ENCODE results near the gene MLX.
A peak's percentile ranks its signal among the peaks of the same experiment; 100 is the strongest.
"Not testable (repeated sequence)": the region's sequence is repeated elsewhere in the genome, so short reads cannot be mapped to it uniquely, and the experiment has no call there.

MLX gene

DNA sequence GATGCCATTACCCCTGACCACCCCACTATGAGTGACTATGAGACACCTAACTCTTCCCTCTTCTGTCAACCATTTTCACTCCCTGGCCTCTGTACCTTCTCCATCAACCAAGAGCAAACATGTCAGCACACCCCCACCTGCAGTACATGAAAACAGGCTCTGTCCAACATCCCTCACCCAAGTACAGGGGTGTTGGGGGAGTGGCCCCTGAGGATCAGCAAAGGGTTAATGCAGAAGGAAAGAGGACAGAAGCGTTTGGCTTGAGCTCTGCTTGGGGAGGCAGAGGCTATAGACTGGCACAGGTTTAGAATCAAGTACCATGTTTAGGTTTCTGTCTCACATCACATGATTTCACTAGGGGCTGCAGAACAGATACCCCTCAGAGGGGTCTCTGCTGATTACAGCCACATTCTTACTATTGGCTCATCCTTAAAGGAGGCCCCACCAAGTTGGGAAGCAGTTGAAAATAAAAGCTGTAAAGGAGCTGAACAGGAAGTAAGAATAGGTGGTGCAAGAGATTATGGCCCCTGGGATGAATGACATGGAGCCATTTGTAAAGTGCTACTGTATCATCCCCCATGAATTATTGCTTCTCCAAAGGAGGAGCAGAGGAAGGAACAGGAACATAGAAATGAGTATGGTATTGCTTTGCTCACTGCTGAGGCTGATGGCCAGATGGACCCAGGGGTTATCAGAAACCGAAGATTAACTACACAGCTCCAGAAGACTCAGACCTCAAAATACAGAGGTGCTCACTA, 13.1 kb downstream of the MLX start:
- no peak for DNase-seq (ENCODE audit: low spot score)

GRCh38 chr17:42581744-42582270, 14.9 kb downstream of the MLX start:
- no peak for DNase-seq (ENCODE audit: low spot score)

DNA sequence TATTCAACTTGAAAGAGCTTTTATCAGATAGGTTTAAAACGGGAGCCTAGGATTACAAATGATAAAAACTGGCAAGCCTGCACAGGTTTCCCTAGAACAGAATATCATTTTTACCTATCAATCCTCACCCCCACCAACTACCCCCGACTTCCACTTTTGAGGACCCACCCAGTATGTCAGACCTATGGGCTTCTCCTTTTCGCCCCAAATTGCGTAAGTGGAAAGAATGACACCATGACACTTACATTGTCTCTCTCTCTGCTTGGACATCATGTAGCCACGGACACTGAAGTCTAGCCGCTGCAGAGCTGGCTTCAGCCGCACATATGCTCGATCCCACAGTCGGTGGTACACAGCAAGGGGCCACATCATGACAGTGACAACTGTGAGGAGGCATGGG, 18.0 kb downstream of the MLX start:
- no peak for DNase-seq (ENCODE audit: low spot score)

GRCh38 chr17:42585353-42585752, 18.5 kb downstream of the MLX start:
- no peak for DNase-seq (ENCODE audit: low spot score)

- DNase-seq (ENCODE audit: low spot score) = no peak
These were observed 19.8 kb downstream of the MLX start for GRCh38 chr17:42586514-42587230.

GRCh38 chr17:42590886-42591285, 24.0 kb downstream of the MLX start:
- no peak for DNase-seq (ENCODE audit: low spot score)

GRCh38 chr17:42591411-42591810, 24.5 kb downstream of the MLX start:
- DNase-seq (ENCODE audit: low spot score) = no peak

GRCh38 chr17:42596386-42596785, 29.5 kb downstream of the MLX start:
- no peak for DNase-seq (ENCODE audit: low spot score)

DNA sequence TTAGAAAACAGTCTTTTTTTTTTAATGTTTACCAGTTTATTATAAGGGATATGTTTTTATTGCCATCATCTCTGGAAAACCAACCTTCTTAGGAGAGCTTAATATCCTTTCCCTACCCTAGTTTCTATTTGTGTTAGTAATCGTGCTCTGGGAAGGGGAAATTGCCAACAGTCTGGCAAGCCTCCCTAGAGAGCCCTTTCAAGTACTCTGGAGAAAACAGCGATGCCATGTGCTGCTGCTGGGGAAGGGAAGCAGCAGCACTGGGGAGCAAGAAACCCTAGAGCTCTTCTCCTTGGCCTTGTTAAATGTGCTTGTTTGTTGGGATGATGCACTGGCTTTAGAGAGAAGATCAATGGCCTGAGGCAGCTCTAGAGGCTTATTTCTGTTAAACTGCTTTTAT, 32.0 kb downstream of the MLX start:
- no peak for DNase-seq (ENCODE audit: low spot score)

DNA sequence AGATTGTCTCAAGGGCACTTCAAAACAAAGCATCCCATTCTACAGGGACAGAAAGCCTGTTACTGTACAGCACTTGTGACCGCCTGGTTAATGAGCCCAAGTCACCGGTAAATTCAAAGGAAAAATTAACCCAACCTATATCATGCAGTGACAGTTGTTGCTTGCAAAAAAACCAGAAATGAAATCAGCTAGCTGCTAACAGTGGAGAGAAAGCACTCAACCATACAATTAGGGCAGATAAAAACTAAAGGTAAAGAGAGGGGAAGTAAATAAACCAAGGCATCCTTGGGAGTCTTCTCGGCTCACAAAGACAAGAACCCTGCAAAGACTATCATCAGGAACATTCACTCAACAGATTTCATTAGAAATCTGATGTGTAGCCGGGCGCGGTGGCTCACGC, 36.4 kb downstream of the MLX start:
- DNase-seq (ENCODE audit: low spot score) = no peak

DNA sequence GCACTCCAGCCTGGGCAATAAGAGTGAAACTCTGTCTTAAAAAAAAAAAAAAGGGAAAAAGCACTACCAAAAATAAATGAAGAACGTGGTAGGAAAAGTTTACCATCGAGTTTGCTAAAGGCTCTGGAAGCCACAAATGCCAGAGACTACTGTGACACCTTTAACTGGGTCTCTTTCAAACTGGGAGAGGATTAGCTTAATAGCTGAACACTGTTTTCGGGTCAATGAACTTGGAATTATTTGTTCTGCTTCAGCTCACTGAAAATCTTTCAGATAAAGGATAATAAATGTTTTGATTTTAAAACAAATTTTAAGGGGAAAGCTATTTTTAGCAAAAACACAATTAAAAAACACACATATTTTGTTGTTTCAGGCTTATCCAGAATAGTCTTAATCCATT, 40.9 kb downstream of the MLX start:
- DNase-seq (ENCODE audit: low spot score) = no peak

DNA sequence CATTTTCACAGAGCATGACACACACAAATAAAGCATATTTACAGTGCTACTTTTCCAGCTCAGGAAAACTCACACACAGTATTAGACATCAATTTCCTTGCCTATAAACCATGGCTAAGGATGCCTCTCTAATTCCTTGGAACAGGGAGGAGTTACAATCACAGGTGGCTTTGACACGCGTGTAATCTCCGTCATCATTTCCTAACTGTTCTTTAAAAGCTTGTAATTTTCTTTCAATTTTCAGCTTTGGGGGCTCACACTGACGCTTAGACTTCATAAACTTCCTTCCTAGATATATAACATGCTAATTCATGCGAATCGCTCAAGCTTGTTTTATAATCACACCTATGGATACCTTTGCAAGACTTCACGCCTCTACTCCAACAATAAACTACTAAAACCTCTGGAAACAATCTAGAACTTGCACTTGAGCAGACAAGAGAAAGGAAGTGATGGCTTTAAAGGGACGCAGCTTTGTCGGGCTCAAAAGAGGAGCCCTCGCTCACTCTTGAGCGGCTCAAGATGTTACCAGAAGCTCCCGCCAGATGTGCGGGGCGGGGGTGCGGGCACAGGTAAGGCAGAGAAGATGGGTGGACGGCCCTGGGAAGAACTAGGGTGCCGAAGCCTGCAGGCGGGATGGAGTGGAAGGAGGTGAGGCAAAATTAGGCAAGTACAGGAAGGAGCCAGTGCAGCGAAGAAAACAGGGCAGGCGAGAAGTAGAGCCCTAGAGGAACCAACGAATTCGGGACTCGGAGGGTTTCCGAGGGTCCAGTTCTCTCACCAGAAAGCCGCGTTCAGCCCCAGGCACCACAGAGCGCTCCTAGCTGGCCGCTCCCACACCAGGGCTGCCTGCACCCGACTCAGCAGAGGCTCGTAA, 41.6 kb downstream of the MLX start:
- no peak for DNase-seq (ENCODE audit: low spot score)

- peak; percentile 99 for DNase-seq (ENCODE audit: low spot score)
These were observed 42.4 kb downstream of the MLX start, which contains the start of the genes RETREG3 and TUBG1 for GRCh38 chr17:42609182-42609813. TSS of gene RETREG3 (minus strand) at chr17:42609374. CDS start at chr17:42609324, 50 bp downstream. TSS of gene TUBG1 (plus strand) at chr17:42609683. CDS start at chr17:42609738, 55 bp downstream.

DNA sequence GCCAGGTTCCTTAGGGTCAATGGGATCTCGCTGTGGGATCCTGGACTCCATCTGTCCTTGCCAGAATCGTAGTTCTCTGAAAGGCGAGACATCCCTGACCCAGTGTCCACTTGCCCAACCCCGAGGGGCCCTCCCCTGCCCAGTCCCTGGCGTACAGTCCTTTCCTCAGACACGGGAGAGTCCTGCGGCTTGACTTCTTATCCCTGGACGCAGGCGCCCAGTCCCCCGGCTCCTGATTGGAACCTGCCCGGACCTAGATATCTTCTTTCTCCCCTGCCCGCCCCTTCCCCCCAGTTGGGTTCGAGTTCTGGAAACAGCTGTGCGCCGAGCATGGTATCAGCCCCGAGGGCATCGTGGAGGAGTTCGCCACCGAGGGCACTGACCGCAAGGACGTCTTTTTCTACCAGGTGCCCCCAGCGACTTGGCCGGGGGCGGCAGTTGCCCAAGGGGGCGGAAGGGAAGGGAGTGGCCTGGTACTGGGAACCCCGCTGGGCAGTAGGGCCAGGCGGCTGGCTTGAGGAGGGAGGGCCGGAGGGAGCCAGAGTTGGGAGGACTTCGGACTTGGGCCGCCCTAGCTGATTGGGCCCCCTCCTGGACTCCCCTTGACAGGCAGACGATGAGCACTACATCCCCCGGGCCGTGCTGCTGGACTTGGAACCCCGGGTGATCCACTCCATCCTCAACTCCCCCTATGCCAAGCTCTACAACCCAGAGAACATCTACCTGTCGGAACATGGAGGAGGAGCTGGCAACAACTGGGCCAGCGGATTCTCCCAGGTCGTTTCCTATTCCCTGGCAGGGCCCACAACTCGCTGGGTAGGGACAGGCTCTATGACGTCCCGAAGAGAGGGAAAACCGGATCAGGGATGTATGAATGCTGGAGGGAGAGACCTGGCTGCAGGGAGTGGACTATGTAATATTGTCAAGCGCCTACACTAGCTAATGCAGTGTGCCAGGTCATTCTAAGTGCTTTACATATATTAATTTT, 43.2 kb downstream of the MLX start:
- DNase-seq (ENCODE audit: low spot score) = not testable (repeated sequence)

DNA sequence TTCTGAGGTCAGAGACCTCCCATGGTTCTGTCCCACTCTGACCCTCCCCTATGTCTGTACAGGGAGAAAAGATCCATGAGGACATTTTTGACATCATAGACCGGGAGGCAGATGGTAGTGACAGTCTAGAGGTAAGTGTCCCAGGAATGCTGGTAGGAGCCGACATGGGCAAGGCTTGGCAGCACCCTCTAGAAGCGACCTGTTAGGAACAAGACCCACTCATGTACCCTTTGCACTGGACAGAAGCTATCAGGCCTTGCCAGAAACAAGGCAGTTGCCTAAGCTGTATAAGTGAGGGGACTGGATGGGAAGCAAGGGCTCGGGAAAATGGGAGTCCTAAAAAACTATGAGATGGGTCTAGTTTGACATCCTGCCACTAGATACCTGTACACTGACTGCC, 45.1 kb downstream of the MLX start:
- no peak for DNase-seq (ENCODE audit: low spot score)

DNA sequence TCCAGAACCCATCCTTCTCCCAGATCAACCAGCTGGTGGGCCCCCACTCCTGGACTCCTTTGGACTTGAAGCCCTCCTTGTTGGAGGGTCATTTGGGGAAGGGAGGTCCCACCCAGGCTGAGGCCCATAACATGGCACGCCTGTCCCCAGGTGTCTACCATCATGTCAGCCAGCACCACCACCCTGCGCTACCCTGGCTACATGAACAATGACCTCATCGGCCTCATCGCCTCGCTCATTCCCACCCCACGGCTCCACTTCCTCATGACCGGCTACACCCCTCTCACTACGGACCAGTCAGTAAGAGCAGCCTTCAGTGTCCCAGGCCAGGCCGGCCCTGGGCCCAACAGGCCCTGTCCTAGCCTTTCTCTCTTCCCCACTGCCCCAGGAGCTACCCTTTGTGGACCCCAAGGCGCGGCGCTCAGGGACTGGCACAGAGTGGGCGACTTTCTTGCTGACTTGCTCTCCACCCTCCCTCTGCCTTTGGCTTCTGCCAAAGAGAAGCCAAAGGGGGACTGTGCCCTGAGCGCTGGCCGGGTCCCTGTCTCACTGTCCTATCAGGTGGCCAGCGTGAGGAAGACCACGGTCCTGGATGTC, 46.9 kb downstream of the MLX start:
- DNase-seq (ENCODE audit: low spot score) = no peak

- DNase-seq (ENCODE audit: low spot score) = no peak
These were observed 51.1 kb downstream of the MLX start for GRCh38 chr17:42617956-42618431.

GRCh38 chr17:42618442-42619150, 51.7 kb downstream of the MLX start:
- DNase-seq (ENCODE audit: low spot score) = no peak

DNA sequence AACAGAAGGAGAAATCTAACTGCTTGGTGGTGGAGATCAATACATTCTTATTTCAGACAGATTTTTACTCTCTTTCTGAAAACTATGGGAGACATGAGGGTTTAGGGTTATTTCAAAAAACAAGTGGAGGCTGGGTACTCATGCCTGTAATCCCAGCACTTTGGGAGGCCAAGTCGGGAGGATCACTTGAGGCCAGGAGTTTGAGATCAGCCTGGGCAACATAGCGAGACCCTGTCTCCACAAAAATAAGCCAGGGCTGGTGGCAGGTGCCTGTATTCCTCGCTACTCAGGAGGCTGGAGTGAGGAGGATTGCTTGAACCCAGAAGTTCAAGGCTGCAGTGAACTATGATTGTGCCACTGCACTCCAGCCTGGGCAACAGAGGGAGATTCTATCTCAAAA, 55.1 kb downstream of the MLX start:
- not testable (repeated sequence) for DNase-seq (ENCODE audit: low spot score)

Measured in globus pallidus (tissue), 1 donor.